GM12865 (cell line): ENCODE measurements around the gene CIB1.

ENCODE experiments used
- DNase-seq: peaks from one replicate; pipeline ENCODE4 v3.0.0; 2010; ENCODE audit warnings: low read depth
- H3K4me3 ChIP-seq: 2 replicates; pipeline ENCODE4 v1.5.1; 2011; ENCODE audit warnings: mild to moderate bottlenecking, low read depth, low read length, control low read depth
- TF ChIP-seq, protein P1 (sequence below): IDR thresholded peaks from 2 replicates; pipeline ENCODE4 v1.5.1; 2011; ENCODE audit warnings: low read length, control low read depth, low read depth, inconsistent platforms; ENCODE audit not compliant: insufficient read depth; ENCODE audit errors: missing control alignments

Gene CIB1

DNA sequence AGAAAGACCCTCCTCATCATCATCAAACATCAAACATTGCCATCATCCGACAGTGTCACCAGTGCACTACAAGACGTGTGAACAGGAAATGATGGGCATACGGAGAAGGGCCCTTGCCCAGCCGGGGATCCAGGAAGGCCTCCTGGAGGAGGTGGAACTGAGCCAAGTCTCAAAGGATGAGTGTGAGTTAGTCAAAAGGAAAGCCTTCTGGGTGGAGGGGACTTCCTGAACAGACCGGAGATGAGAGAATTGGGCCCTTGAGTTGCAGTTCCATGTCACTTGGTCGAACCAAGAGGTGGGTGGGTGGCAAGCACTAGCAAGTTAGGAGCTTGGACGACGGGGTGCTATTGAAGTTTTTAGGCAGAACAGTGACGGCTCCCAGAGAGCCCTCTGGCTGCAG, 24.1 kb downstream of the CIB1 start:
- peak; percentile 84 for DNase-seq
- H3K4me3 ChIP-seq: no peak overlapping the region
- TF ChIP-seq, protein P1, sequence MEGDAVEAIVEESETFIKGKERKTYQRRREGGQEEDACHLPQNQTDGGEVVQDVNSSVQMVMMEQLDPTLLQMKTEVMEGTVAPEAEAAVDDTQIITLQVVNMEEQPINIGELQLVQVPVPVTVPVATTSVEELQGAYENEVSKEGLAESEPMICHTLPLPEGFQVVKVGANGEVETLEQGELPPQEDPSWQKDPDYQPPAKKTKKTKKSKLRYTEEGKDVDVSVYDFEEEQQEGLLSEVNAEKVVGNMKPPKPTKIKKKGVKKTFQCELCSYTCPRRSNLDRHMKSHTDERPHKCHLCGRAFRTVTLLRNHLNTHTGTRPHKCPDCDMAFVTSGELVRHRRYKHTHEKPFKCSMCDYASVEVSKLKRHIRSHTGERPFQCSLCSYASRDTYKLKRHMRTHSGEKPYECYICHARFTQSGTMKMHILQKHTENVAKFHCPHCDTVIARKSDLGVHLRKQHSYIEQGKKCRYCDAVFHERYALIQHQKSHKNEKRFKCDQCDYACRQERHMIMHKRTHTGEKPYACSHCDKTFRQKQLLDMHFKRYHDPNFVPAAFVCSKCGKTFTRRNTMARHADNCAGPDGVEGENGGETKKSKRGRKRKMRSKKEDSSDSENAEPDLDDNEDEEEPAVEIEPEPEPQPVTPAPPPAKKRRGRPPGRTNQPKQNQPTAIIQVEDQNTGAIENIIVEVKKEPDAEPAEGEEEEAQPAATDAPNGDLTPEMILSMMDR: no peak

DNA sequence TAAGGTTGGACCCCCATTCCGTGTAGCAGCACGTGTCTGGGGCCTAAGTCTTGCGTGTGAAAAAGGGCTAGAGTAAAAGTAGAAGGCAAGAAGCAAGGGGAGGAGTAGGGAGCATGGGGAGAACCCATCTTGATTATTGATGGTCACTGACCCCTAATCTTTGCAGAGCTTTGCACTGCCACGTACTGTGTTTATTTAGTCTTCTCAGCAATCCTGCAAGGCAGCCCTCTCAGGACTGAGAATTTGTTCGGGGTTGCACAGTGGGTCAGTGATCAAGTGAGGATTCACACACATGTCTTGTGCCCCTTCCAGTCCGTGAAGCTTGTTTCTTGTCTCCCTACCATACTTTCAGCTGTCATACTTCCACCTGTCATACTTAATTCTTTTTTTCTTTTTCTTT, 25.4 kb downstream of the CIB1 start:
- DNase-seq: no peak
- H3K4me3 ChIP-seq: no peak overlapping the region

DNA sequence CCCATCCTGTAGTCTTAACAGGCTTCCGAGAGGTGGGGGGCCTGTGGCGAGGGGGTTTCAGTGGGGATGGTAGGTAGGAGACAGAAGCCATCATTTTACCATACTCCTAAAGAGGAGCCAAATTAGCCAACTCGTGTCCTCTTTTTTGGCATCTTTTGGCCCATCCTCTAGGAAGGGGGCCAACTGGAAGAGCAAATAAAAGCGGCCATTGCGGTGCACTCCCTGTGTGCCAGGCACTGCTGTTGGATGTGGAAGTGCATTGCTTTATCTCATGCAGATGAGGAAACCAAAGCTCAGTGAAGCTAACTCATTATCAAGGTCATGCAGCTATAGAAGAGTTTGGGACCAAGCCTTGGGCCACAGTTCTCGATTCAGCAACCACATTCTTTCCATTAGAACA, 26.5 kb downstream of the CIB1 start:
- no peak for DNase-seq
- TF ChIP-seq, protein P1: no peak
- H3K4me3 ChIP-seq: no peak overlapping the region

More for the DNA sequence above, 25.4 kb downstream of the CIB1 start:
- TF ChIP-seq, protein P1: no peak

DNA sequence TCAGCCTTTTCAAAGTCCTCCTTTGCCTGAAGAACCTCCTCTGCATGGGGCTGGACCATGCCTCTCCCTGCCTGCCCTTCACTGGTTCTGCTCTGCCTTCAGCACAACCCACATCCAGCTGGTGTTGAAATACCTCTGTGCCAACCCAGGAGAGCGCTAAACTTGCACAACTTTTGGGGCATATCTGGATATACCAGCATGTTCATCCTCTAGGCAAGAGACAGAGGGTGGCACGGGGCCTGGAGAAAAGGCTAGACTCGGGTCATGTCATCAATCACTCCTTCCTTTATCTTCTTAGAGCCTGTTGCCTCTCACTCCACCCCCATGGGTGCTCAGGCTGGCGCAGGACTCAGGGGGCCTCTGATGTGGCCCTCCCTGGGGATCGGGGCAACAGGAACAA, 27.9 kb downstream of the CIB1 start:
- no peak overlapping the region for H3K4me3 ChIP-seq
- DNase-seq: no peak
- TF ChIP-seq, protein P1: no peak

DNA sequence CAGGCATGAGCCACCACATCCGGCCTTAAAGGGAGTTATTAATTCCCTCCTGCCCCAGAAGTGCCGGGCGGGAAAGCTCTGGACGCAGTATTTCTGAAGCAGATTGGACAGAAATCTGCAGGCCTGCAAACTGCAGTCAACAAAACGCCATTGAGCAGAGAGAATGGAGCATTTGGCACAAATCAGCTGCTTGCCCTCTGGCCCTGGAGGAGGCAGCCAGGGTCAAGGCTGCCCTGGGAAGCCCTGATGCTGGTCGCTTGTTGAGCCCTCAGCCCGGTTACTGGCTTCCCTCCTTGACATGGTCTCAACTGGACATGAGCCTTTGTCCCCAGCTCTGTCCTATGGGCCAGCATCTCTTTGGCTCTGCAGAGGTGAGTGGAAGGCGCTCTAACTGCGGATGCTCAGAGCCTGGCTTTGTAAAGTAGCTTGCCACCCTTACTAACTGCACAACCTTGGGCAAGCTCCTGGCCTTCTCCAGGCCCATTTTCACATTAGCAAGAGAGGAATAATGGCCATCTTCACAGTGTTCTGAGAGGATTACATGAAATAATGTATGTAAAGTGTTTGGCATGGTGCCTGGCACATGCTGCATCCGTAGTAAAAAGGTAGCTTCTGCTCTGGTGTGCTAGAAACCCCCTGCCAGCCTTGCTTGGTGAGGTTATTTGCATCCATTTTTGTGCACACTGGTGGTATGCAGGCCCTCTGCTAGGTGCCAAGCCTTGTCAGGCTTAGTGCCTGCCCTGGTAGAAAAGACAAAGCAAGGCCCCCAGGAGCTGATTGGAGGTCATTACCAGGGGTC, 28.5 kb downstream of the CIB1 start:
- H3K4me3 ChIP-seq: no peak overlapping the region
- TF ChIP-seq, protein P1: no peak
- DNase-seq: no peak

DNA sequence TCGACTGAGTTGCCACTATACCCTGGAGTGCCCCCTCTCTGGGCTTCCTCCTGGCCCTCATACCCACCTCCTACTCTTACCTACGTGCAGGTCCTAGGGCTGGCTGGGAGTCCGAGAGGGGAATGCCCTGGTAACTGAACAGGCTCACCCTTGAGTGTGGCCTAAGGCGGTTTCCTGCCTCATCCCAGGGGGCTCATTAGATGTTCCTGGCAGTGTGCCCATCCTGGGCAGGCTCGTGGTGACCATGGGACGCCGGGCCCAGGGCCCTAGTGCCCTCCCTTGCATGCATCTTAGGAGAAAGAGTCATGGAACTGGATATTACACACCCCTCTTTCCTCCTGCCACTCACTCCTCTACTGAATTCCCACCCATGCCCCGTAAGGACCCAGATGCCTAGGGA, 29.8 kb downstream of the CIB1 start:
- DNase-seq: no peak
- no peak overlapping the region for H3K4me3 ChIP-seq
- TF ChIP-seq, protein P1: no peak

DNA sequence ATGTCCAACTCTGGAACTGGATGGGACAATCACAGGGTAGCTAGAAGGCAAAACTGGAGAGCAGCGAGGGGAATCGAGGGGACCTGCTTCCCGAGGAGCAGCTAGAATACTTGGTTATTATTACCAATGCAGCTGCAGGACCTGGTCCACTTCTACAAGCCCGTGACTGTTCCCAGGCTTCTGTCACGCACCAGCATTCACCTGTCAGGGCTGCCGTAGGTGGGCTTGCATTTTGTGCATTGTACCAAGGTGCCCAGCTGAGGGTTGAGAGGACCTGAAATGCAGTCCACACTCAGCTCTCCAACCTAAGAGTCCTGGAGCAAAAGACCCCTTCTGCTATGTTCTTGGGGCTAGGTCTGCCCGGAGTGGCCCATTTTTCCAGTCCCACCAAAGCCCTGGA, 30.3 kb downstream of the CIB1 start:
- DNase-seq: no peak
- TF ChIP-seq, protein P1: no peak

More for the DNA sequence above, 30.3 kb downstream of the CIB1 start:
- H3K4me3 ChIP-seq: no peak overlapping the region
